Astrocyte (in vitro differentiated cells and primary cell): ENCODE measurements around the gene UVRAG. TPM values are rescaled to one million over a fixed set of nuclear protein-coding genes. Genes with fewer than 3 reads are reported as not detected.

Experiments
- DNase-seq: peaks from one replicate; pipeline ENCODE4 v3.0.0-alpha.2; 2010; ENCODE audit warnings: low read depth
- FAIRE-seq: peaks from 2 replicates; lab custom pipeline; 2011; peaks lifted over from hg19 to GRCh38; lab: Jason Lieb, UNC
- H2AFZ ChIP-seq: 2 replicates; pipeline ENCODE4 v1.6.0; 2012; ENCODE audit warnings: low read depth, low read length, inconsistent platforms
- H3K27ac ChIP-seq: 2 replicates; pipeline ENCODE4 v1.5.1; 2011; ENCODE audit warnings: low read depth, low read length, inconsistent platforms
- H3K27me3 ChIP-seq: 2 replicates; pipeline ENCODE4 v1.6.0; 2011; ENCODE audit warnings: low read length, inconsistent platforms; ENCODE audit not compliant: insufficient read depth
- H3K36me3 ChIP-seq: 2 replicates; pipeline ENCODE4 v1.5.1; 2011; ENCODE audit warnings: low read length, inconsistent platforms; ENCODE audit not compliant: insufficient read depth
- H3K4me1 ChIP-seq: 2 replicates; pipeline ENCODE4 v1.5.1; 2011; ENCODE audit warnings: low read length, inconsistent platforms; ENCODE audit not compliant: insufficient read depth
- H3K4me2 ChIP-seq: 2 replicates; pipeline ENCODE4 v1.6.0; 2012; ENCODE audit warnings: low read length, inconsistent platforms
- H3K4me3 ChIP-seq: 2 replicates; pipeline ENCODE4 v1.5.1; 2011; ENCODE audit warnings: low read depth, mild to moderate bottlenecking, low read length, inconsistent platforms; ENCODE audit not compliant: insufficient read depth
- H3K79me2 ChIP-seq: 2 replicates; pipeline ENCODE4 v1.6.0; 2012; ENCODE audit warnings: mild to moderate bottlenecking, low read length, inconsistent platforms; ENCODE audit not compliant: insufficient read depth
- H3K9ac ChIP-seq: 2 replicates; pipeline ENCODE4 v1.6.0; 2012; ENCODE audit warnings: mild to moderate bottlenecking, low read length, inconsistent platforms
- H3K9me3 ChIP-seq: 2 replicates; pipeline ENCODE4 v1.5.1; 2012; ENCODE audit warnings: low read depth, mild to moderate bottlenecking, low read length, inconsistent platforms; ENCODE audit not compliant: insufficient read depth
- H4K20me1 ChIP-seq: 2 replicates; pipeline ENCODE4 v1.6.0; 2012; ENCODE audit warnings: low read length, inconsistent platforms; ENCODE audit not compliant: insufficient read depth
- H3K27ac Mint-ChIP-seq: one replicate; pipeline ENCODE4 v1.8.0; 2021; ENCODE audit warnings: mild to moderate bottlenecking, mixed read lengths; ENCODE audit not compliant: unreplicated experiment
- H3K27me3 Mint-ChIP-seq: one replicate; pipeline ENCODE4 v1.8.0; 2021; ENCODE audit warnings: low read depth, mixed read lengths; ENCODE audit not compliant: unreplicated experiment
- H3K36me3 Mint-ChIP-seq: one replicate; pipeline ENCODE4 v1.8.0; 2021; ENCODE audit warnings: low read depth, mixed read lengths; ENCODE audit not compliant: unreplicated experiment
- H3K4me1 Mint-ChIP-seq: one replicate; pipeline ENCODE4 v1.8.0; 2021; ENCODE audit warnings: low read depth, mixed read lengths; ENCODE audit not compliant: unreplicated experiment
- H3K4me3 Mint-ChIP-seq: one replicate; pipeline ENCODE4 v1.8.0; 2021; ENCODE audit warnings: mild to moderate bottlenecking, moderate library complexity, mixed read lengths; ENCODE audit not compliant: unreplicated experiment
- H3K9me3 Mint-ChIP-seq: one replicate; pipeline ENCODE4 v1.8.0; 2021; ENCODE audit warnings: mild to moderate bottlenecking, mixed read lengths; ENCODE audit not compliant: unreplicated experiment
- EZH2 ChIP-seq: IDR thresholded peaks from 2 replicates; pipeline ENCODE4 v1.6.1; 2012; ENCODE audit warnings: mild to moderate bottlenecking, low read length, inconsistent platforms; ENCODE audit not compliant: insufficient read depth
- total RNA-seq: library from RNA; stranded (reverse); gene quantifications from 2 replicates; pipeline ENCODE4 v1.2.1, GENCODE V29; 2021
- TF ChIP-seq, protein P1 (sequence below): IDR thresholded peaks from 2 replicates; pipeline ENCODE4 v1.5.1; 2011; ENCODE audit warnings: low read depth, mild to moderate bottlenecking, inconsistent platforms, low read length, moderate library complexity; ENCODE audit not compliant: insufficient read depth

Gene UVRAG
- total RNA-seq, 1 donor from 2014 or later: 15.3 TPM

DNA sequence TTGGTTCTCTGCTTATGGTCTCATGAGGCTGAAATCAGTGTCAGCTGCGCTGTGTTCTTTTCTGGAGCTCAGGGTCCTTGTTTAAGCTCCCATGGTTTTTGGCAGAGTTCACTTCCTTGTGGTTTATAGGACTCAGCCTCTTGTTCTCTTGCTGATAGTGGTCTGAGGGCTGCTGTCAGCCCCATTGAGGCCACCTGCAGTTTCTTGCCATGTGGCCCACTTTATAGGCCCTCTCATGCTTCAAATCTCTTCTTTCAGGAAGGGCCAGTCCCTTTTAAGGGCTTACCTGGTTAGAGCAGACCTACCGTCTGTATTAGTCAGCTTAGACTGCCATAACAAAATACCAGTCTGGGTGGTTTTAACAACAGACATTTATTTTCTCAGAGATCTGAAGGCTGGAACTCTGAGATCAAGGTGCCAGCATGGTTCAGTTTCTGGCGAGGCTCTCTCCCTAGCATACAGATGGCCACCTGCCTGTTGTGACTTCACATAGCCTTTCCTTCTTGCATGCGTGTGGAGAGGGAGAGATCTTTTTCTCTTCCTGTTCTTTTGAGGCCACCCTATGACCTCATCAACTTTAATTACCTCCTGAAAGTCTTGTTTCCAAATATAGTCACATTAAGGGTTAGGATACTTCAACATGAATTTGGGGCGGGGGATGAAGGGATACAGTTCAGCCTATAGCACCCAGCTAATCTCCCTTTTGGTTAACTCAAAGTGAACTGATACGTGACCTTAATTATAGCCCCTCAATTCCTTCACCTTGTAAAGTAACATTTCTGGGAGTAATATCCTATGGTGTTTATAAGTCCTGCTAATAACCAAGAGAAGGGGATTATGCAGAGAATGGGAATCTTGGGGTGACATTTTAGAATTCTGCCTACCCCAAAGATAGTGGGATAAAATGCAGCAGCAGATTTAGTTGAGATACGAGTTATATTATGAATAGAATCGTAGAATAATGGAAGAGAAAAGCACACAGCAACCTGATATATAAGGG, 131.8 kb downstream of the UVRAG start:
- Histone ChIP-seq H2AFZ (no peak overlapping the region), H4K20me1 (peaks cover 10% of the 10 kb centered on the region), H3K79me2 (no peaks in the 10 kb centered on the region), H3K27ac (peak overlapping the region; percentile 10), H3K27me3 (no peaks in the 10 kb centered on the region), H3K4me1 (peaks cover 10% of the 10 kb centered on the region), H3K9ac (no peak overlapping the region), H3K4me3 (no peak overlapping the region), H3K9me3 (no peaks in the 10 kb centered on the region), H3K4me2 (peak overlapping the region; percentile 32), H3K36me3 (no peaks in the 10 kb centered on the region)
- FAIRE-seq (no peak), DNase-seq (peak; percentile 80)
- TF ChIP-seq EZH2: no peak
- TF ChIP-seq, protein P1, sequence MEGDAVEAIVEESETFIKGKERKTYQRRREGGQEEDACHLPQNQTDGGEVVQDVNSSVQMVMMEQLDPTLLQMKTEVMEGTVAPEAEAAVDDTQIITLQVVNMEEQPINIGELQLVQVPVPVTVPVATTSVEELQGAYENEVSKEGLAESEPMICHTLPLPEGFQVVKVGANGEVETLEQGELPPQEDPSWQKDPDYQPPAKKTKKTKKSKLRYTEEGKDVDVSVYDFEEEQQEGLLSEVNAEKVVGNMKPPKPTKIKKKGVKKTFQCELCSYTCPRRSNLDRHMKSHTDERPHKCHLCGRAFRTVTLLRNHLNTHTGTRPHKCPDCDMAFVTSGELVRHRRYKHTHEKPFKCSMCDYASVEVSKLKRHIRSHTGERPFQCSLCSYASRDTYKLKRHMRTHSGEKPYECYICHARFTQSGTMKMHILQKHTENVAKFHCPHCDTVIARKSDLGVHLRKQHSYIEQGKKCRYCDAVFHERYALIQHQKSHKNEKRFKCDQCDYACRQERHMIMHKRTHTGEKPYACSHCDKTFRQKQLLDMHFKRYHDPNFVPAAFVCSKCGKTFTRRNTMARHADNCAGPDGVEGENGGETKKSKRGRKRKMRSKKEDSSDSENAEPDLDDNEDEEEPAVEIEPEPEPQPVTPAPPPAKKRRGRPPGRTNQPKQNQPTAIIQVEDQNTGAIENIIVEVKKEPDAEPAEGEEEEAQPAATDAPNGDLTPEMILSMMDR: no peak
- Mint-ChIP-seq H3K27me3 (no peaks in the 10 kb centered on the region), H3K4me1 (peaks cover 15% of the 10 kb centered on the region), H3K4me3 (no peak overlapping the region), H3K27ac (no peak overlapping the region), H3K9me3 (peaks cover 1% of the 10 kb centered on the region), H3K36me3 (no peaks in the 10 kb centered on the region)

- Mint-ChIP-seq H3K27me3 (no peaks in the 10 kb centered on the region), H3K27ac (no peak overlapping the region), H3K9me3 (no peaks in the 10 kb centered on the region), H3K36me3 (no peaks in the 10 kb centered on the region), H3K4me3 (no peak overlapping the region), H3K4me1 (peaks cover 15% of the 10 kb centered on the region)
- H3K27ac ChIP-seq: no peak overlapping the region
- TF ChIP-seq, protein P1: no peak
- no peak for TF ChIP-seq EZH2
- H3K9ac ChIP-seq: no peak overlapping the region
- H3K27me3 ChIP-seq: no peaks in the 10 kb centered on the region
- no peak overlapping the region for H2AFZ ChIP-seq
- no peak for FAIRE-seq
- peaks cover 10% of the 10 kb centered on the region for H3K4me1 ChIP-seq
- no peaks in the 10 kb centered on the region for H3K9me3 ChIP-seq
- no peak overlapping the region for H3K4me2 ChIP-seq
- no peak for DNase-seq
- peaks cover 10% of the 10 kb centered on the region for H4K20me1 ChIP-seq
- H3K4me3 ChIP-seq: no peak overlapping the region
- no peaks in the 10 kb centered on the region for H3K79me2 ChIP-seq
- no peaks in the 10 kb centered on the region for H3K36me3 ChIP-seq
These were observed 134.1 kb downstream of the UVRAG start for GRCh38 chr11:75949023-75949672.
